CMK (cell line): Measurements from ENCODE around the gene SLAIN1.
"Not testable (repeated sequence)": the region's sequence is repeated elsewhere in the genome, so short reads cannot be mapped to it uniquely, and the experiment has no call there.

ENCODE experiments used
- DNase-seq: peaks from one replicate; pipeline ENCODE4 v3.0.0-alpha.2; 2010; ENCODE audit warnings: low read depth

Gene SLAIN1

GRCh38 chr13:77697217-77698103 lies at the start of gene SLAIN1:
TSS of gene SLAIN1 (plus strand) at chr13:77697687. CDS start at chr13:77697914, 227 bp downstream.
- DNase-seq = peak; percentile 29

DNA sequence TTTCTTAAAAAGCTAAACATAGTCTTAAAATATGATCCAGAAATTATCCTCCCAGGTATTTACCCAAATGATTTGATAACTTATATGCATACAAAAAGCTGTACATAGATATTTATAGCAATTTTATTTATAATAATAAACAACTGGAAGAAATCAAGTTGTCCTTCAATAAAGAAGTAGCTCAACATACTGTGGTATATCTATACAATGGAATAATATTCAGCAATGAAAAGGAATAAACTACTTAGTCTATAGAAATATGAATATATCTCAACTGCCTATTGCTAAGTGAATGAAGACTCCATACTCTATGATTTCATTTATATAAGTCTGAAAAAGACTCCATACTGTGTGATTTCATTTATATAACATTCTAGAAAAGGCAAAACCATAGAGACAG lies 47.1 kb upstream of the SLAIN1 start:
- no peak for DNase-seq

GRCh38 chr13:77653301-77653700 lies 44.2 kb upstream of the SLAIN1 start:
- no peak for DNase-seq

DNA sequence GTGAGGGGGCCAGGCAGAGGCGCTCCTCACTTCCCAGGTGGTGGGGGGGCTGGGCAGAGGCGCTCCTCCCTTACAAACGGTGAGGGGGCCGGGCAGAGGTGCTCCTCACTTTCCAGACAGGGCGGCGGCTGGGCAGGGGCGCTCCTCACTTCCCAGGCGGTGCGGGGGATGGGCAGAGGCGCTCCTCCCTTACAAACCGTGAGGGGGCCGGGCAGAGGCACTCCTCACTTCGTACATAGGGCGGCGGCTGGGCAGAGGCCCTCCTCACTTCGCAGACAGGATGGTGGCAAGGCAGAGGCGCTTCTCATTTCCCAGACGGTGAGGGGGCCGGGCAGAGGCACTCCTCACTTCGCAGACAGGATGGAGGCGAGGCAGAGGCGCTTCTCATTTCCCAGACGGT lies 37.5 kb upstream of the SLAIN1 start:
- DNase-seq = not testable (repeated sequence)

DNA sequence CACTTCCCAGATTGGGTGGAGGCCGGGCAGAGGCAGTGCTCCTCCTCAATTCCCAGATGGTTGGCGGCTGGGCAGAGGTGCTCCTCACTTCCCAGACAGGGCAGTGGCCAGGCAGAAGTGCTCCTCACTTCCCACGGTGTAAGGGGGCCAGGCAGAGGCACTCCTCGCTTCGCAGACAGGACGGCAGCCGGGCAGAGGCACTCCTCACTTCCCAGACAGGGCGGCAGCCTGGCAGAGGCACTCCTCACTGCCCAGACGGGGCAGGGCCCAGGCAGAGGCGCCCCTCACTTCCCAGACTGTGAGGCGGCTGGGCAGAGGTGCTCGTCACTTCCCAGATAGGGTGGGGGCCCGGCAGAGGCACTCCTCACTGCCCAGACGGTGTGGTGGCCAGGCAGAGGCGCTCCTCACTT lies 36.6 kb upstream of the SLAIN1 start:
- no peak for DNase-seq

- DNase-seq = not testable (repeated sequence)
Measured at GRCh38 chr13:77662301-77662700, 35.2 kb upstream of the SLAIN1 start.

DNA sequence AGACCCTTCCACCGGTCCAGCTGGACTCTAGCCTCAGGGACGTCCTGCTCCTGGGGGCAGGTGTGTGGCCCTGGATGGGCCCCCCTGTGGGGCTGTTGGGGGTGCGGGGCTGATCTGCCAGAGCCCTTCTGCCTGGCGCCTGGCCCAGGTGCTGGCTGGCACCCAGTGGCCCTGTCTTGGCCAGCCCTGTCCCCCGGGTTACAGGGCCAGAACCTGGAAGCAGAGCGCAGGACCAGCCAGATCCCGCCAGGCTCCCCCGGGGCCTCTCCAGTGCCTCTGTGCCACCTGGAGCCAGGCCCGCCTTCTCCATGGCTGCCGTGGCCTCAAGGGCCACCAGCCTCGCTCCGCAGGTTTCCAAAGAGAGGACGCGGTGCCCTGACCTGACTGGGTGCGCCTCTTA lies 34.7 kb upstream of the SLAIN1 start:
- not testable (repeated sequence) for DNase-seq

DNA sequence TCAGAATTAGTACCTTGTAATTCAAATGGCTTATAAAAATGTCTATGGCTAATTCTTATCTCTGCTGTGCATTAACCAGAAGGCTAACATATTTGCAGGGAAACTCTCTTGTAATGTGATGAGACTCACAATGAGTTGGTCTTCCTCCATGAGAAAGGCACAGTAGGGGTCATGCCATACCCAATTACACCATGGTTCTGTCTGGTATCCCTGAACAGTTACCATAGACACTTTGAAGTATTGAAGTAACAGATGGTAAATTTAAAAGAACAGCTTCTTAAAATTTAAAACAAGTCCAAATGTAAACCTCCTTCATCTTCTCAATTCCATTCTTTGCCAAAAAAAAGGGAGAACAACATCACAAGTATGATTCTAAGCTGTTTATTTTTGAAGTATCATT lies 22.6 kb upstream of the SLAIN1 start:
- DNase-seq = no peak

DNA sequence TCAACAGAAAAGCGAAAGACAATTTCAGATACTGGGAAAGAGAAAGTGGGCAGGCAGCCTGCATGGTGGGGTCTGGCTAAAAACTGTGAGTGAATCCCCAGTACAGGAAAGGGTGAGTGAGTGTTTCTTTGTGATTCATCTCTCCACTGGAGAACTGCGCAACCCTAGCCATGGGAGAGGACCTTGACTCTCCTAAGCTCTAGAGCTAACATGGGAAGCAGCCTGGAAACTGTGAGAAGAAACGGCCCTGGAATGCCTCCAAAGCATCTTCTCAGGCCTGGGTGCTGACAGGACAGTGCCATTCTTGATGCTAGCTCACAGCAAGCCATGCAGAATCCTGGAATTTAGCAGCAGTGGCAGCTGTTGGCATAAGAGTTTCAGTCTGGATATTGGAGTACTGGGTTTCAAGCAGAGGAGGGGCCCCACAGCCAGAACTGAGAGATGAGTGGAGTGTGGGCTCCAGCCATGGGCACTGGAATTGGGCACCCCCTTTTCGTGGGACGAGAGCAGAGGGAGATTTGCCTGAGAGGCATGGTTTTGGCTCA lies 18.7 kb upstream of the SLAIN1 start:
- no peak for DNase-seq

DNA sequence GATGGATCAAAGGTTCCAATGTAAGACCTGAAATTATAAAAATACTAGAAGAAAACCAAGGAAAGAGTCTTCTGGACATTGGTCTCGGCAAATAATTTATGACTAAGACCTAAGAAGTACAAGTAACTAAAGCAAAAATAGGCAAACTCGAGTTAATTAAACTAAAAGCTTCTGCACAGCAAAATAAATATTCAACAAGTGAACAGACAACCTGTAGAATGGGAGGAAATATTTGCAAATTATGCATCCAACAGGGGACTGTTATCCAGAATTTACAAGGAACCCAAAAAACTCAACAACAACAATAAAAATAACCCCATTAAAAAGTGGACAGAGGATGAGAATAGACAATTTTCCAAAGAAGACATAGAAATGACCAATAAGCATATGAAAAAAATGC lies 9.7 kb upstream of the SLAIN1 start:
- no peak for DNase-seq

- no peak for DNase-seq
Measured at GRCh38 chr13:77691871-77692270, 5.6 kb upstream of the SLAIN1 start.

- no peak for DNase-seq
Measured at GRCh38 chr13:77692746-77693448, 4.6 kb upstream of the SLAIN1 start.

GRCh38 chr13:77693449-77693940 lies 4.0 kb upstream of the SLAIN1 start:
- no peak for DNase-seq

GRCh38 chr13:77696006-77696878 lies 1.2 kb upstream of the SLAIN1 start:
- DNase-seq = no peak

GRCh38 chr13:77696879-77697216 lies 639 bp upstream of the SLAIN1 start:
- no peak for DNase-seq

DNA sequence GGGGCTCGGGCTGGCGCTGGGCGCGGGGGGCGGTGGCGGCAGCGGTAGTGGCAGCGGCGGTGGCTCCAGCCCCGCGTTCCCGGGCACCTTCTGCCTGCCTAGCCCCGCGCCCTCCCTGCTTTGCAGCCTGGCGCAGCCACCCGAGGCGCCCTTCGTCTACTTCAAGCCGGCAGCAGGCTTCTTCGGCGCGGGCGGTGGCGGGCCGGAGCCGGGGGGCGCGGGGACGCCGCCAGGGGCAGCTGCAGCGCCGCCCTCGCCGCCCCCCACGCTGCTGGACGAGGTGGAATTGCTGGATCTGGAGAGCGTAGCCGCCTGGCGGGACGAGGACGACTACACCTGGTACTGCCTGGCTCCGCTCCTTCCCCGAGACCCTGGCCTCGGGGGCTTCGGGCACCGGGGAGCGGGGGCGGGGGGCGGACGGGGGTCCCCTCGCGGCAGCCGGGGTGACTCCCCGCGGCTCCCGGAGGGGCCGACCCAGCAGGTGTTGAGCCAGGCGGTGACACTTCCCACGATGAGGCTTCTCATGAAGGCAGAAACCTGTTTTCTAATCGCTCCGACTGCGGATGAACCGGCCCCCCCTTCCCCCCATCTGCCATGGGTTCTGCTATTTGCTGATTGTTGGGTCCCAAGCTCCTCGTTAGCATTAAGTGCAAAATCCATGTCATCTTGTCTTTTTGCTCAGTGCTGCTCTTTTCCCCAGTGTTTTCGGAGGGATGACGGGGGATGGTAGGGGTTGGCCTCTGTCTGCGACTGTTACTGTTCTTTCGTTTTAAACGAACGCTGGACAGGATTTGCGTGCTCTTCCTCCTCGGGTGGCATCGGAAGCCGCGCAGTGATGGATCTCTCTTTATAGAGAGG lies 943 bp downstream of the SLAIN1 start:
- no peak for DNase-seq

DNA sequence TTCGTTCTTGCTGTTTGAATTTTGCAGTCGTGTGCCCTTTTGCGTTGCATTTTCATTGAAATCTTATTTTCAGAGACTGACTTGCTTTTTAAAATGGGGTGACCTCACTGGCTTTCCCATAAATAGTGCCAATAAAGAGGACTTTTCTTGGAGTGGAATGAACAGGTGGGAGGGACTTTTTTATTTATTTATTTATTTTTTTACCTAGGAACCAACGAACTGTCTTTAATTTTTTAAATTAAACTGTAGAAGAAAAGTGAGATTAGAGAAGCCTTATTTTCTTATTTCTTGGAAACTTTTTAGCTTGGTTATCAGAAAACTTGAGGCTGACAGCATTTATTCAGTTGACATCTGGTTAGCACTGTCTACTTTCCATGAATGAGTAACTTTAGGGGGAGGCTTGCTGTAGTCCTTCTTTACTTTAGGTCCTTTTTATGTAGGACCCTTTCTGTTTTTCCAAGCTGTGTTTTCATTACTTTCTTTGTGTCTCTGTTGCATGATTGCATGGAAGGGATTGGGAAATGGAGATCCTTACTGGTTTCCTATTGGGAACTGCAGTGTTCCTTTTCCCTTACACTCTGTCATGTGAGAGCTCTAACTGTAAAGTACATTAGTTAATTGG lies 1.7 kb downstream of the SLAIN1 start:
- DNase-seq = no peak

- no peak for DNase-seq
Measured at GRCh38 chr13:77701305-77701704, 3.8 kb downstream of the SLAIN1 start.

DNA sequence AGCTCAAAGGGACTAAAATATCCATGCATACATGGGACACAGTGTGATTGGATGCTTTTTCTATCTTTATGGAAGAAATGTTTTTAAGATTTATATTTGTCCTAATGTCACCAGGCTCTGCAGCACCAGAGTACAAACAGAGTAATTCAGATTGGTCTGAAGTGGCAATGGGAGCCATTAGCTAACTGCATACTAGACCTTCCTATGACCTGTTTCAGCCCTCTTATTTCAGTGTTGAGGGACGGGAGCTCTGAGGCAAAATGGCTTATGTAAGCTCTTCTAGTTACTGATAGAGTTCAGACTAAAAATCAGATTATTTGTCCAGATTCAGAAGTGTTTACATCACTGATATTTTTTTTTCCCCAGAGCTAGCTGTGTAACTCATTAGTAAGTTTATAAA lies 4.9 kb downstream of the SLAIN1 start:
- no peak for DNase-seq

DNA sequence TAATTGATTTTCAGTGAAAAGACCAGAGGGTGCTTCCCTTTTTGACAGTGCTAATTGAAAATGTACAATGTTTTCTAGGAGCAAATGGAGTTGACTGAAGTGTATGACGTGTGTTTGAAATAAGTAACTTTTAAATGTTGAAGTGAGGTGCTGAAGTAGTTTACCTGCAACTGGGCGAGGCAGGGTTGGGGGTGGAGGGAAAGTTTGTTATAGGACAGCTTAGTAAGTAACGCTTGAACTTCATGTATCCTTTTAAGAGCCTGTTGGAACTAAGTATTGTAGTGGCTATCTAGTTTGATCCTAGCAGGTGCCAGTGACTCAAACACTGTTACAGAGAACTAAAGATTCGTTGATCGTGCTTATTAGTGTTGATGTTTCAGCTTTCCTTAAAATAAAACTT lies 5.9 kb downstream of the SLAIN1 start:
- DNase-seq = no peak
